A673 (cell line): Measurements from ENCODE around the gene GADD45GIP1.

Source experiments
- CTCF ChIP-seq: fragments of 300-800, 200-600 bp; sonication (generic); conservative IDR thresholded peaks from 2 replicates; pipeline ENCODE4 v1.5.1; 2017; ENCODE audit warnings: low read depth, mild to moderate bottlenecking, antibody characterized with exemption, low read length, moderate library complexity, mixed read lengths
- EZH2 ChIP-seq: fragments of 200-600 bp; sonication (generic); IDR thresholded peaks from 2 replicates; pipeline ENCODE4 v1.6.1; 2017; ENCODE audit warnings: borderline replicate concordance, low read depth, mild to moderate bottlenecking, mixed read lengths, antibody characterized with exemption, low read length; ENCODE audit not compliant: poor library complexity, severe bottlenecking

GRCh38 chr19:12959481-12959880 lies 2.5 kb upstream of the GADD45GIP1 start:
- TF ChIP-seq CTCF: no peak
- TF ChIP-seq EZH2: no peak
